K562 (cell line): ENCODE results near the gene KCNA2. TPM values are rescaled to one million over a fixed set of nuclear protein-coding genes. Genes with fewer than 3 reads are reported as not detected.

Experiments used
- ATAC-seq: fragments of 200-7000 bp; cut with Tn5 transposase; 3 replicates; pipeline ENCODE4 v1.9.1; 2020; ENCODE audit warnings: moderate library complexity
- BruUV-seq: library from RNA; stranded (reverse); fragments of 400-500 nt; replicated peaks from 2 replicates; lab custom pipeline; 2021; lab: Mats Ljungman, UMichigan
- CTCF ChIA-PET: fragments of 300-600 bp; formaldehyde crosslinking; extraction: SDS; loops from one replicate; lab custom pipeline; 2021; ENCODE audit warnings: low intra/inter-chr PET ratio; lab: Yijun Ruan, JAX
- POLR2A ChIA-PET: fragments of 300-600, 350-650 bp; sonication (Branson Sonifier 250); formaldehyde crosslinking; extraction: SDS; loops from one replicate; lab custom pipeline; 2021; ENCODE audit warnings: antibody characterized with exemption, inconsistent platforms; lab: Yijun Ruan, JAX
- DNase-seq, 4 experiments: peaks; one replicate each; pipeline versions ENCODE4 v3.0.0 to v3.0.0-alpha.2; 2011 to 2018; ENCODE audit warnings: low spot score in 3 of 4, mixed read lengths in 3 of 4; ENCODE audit errors: extremely low read depth in 1 of 4
- FAIRE-seq: peaks from 2 replicates; lab custom pipeline; 2011; peaks lifted over from hg19 to GRCh38; lab: Jason Lieb, UNC
- H2AFZ ChIP-seq: 2 replicates; pipeline ENCODE4 v1.6.0; 2011; ENCODE audit warnings: low read depth, low read length, control low read depth, inconsistent platforms
- H3K27ac ChIP-seq: fragments of 200-600 bp; 3 replicates; pipeline ENCODE4 v1.8.0; 2011; ENCODE audit warnings: low read depth, mild to moderate bottlenecking, control low read depth, inconsistent platforms, low read length, moderate library complexity, mixed read lengths; ENCODE audit errors: extremely low read depth
- H3K27me3 ChIP-seq, 2 experiments: fragments of 300-600 bp in 1 of 2; 2 replicates in 1 of 2; 3 replicates in 1 of 2; pipeline versions ENCODE4 v1.6.0 to v1.8.0; 2011; ENCODE audit warnings: inconsistent platforms in 2 of 2, low read length in 2 of 2, mild to moderate bottlenecking in 1 of 2, mixed read lengths in 1 of 2, moderate library complexity in 1 of 2; ENCODE audit not compliant: control insufficient read depth in 2 of 2, insufficient read depth in 2 of 2
- H3K36me3 ChIP-seq: fragments of 300-600 bp; 3 replicates; pipeline ENCODE4 v1.8.0; 2011; ENCODE audit warnings: mild to moderate bottlenecking, low read length, inconsistent platforms; ENCODE audit not compliant: control insufficient read depth, insufficient read depth
- H3K4me1 ChIP-seq, 2 experiments: fragments of 200-600 bp in 1 of 2; replicated peaks in 1 of 2; 2 replicates in 1 of 2; 3 replicates in 1 of 2; pipeline versions ENCODE4 v1.5.1 to v1.8.0; 2011; ENCODE audit warnings: inconsistent platforms in 2 of 2, low read length in 2 of 2, mild to moderate bottlenecking in 1 of 2, mixed read lengths in 1 of 2, moderate library complexity in 1 of 2; ENCODE audit not compliant: control insufficient read depth in 2 of 2, insufficient read depth in 2 of 2
- H3K4me2 ChIP-seq: 2 replicates; pipeline ENCODE4 v1.6.1; 2011; ENCODE audit warnings: low read length, control low read depth, inconsistent platforms, mixed read lengths; ENCODE audit not compliant: insufficient read depth
- H3K4me3 ChIP-seq: fragments of 200-600 bp; sonication (generic), shearing (Covaris generic); 2 replicates; pipeline ENCODE4 v1.5.1; 2016; ENCODE audit warnings: control low read depth, inconsistent platforms
- H3K79me2 ChIP-seq: fragments of 200-600 bp; 3 replicates; pipeline ENCODE4 v1.8.0; 2011; ENCODE audit warnings: low read length, inconsistent platforms; ENCODE audit not compliant: control insufficient read depth, insufficient read depth
- H3K9ac ChIP-seq, 2 experiments: 2 replicates each; pipeline versions ENCODE4 v1.6.0 to v1.6.1; 2011; ENCODE audit warnings: low read depth in 2 of 2, low read length in 2 of 2, control low read depth in 1 of 2, inconsistent platforms in 1 of 2, mild to moderate bottlenecking in 1 of 2, mixed read lengths in 1 of 2; ENCODE audit not compliant: insufficient read depth in 1 of 2
- H3K9me1 ChIP-seq: one replicate; pipeline ENCODE4 v1.6.0; 2011; ENCODE audit warnings: inconsistent platforms, mild to moderate bottlenecking, low read length, moderate library complexity; ENCODE audit not compliant: control insufficient read depth, insufficient read depth
- H3K9me3 ChIP-seq: replicated peaks from 2 replicates; pipeline ENCODE4 v1.5.1; 2011; ENCODE audit warnings: low read depth, low read length, inconsistent platforms; ENCODE audit not compliant: control insufficient read depth, insufficient read depth
- H4K20me1 ChIP-seq: replicated peaks from 2 replicates; pipeline ENCODE4 v1.6.1; 2011; ENCODE audit warnings: low read length, inconsistent platforms, mixed read lengths; ENCODE audit not compliant: control insufficient read depth, insufficient read depth
- CEBPG ChIP-seq, 3 experiments: fragments of 200-800 bp in 1 of 3; sonication (Bioruptor generic) in 1 of 3; sonication (generic) in 1 of 3; formaldehyde crosslinking in 1 of 3; IDR thresholded peaks in 2 of 3; conservative IDR thresholded peaks in 1 of 3; 2 replicates each; pipeline versions ENCODE4 v1.6.1 to v1.8.0; 2016 to 2022; ENCODE audit warnings: missing compliant biosample characterization in 2 of 3, missing genetic modification characterization in 2 of 3, mild to moderate bottlenecking in 1 of 3, missing genetic modification reagents in 1 of 3
- ETS2 ChIP-seq: IDR thresholded peaks from 2 replicates; pipeline ENCODE4 v1.6.1; 2016; ENCODE audit warnings: borderline replicate concordance, missing genetic modification characterization, mild to moderate bottlenecking, moderate library complexity, missing compliant biosample characterization; ENCODE audit not compliant: poor library complexity, severe bottlenecking
- KLF1 ChIP-seq: fragments of 450-650 bp; IDR thresholded peaks from 2 replicates; pipeline ENCODE4 v1.6.1; 2016; ENCODE audit warnings: missing genetic modification characterization, missing compliant biosample characterization
- NFIX ChIP-seq: fragments of 250-450 bp; sonication (Bioruptor Pico); IDR thresholded peaks from 2 replicates; pipeline ENCODE4 v1.4.0; 2020; ENCODE audit warnings: low read depth, mild to moderate bottlenecking, moderate library complexity
- OTX1 ChIP-seq: fragments of 450-650 bp; formaldehyde crosslinking; IDR thresholded peaks from 2 replicates; pipeline ENCODE4 v1.4.0; 2022; ENCODE audit warnings: mild to moderate bottlenecking
- POLR2G ChIP-seq: fragments of 200-400 bp; formaldehyde crosslinking; IDR thresholded peaks from 2 replicates; pipeline ENCODE4 v1.6.1; 2017; ENCODE audit warnings: low read depth, mild to moderate bottlenecking, antibody characterized with exemption, low read length, moderate library complexity
- POU5F1 ChIP-seq: fragments of 150-350 bp; IDR thresholded peaks from 2 replicates; pipeline ENCODE4 v1.6.1; 2014; ENCODE audit warnings: borderline replicate concordance, low read length, low read depth, mild to moderate bottlenecking; ENCODE audit not compliant: partially characterized antibody
- SLC30A9 ChIP-seq: fragments of 250-450 bp; sonication (Bioruptor Pico); IDR thresholded peaks from 2 replicates; pipeline ENCODE4 v1.8.0; 2022; ENCODE audit warnings: mild to moderate bottlenecking, moderate library complexity
- STAT5A ChIP-seq: IDR thresholded peaks from 2 replicates; pipeline ENCODE4 v1.6.1; 2012; ENCODE audit warnings: low read length, inconsistent platforms, borderline replicate concordance
- TBP ChIP-seq: optimal IDR thresholded peaks from 2 replicates; pipeline ENCODE3; 2011; ENCODE audit warnings: low read depth, low read length, improper control_type of control experiment
- ZBTB11 ChIP-seq, 3 experiments: fragments of 200-800 bp in 1 of 3; fragments of 250-450 bp in 1 of 3; fragments of 450-650 bp in 1 of 3; sonication (Bioruptor Pico) in 1 of 3; sonication (Bioruptor generic) in 1 of 3; formaldehyde crosslinking in 1 of 3; IDR thresholded peaks; 2 replicates each; pipeline versions ENCODE4 v1.6.1 to v1.8.0; 2016 to 2022; ENCODE audit warnings: mild to moderate bottlenecking in 2 of 3, missing genetic modification characterization in 2 of 3, missing compliant biosample characterization in 1 of 3, moderate library complexity in 1 of 3
- ZBTB5 ChIP-seq: fragments of 450-650 bp; IDR thresholded peaks from 2 replicates; pipeline ENCODE4 v1.6.1; 2017; ENCODE audit warnings: antibody characterized with exemption
- ZKSCAN3 ChIP-seq: fragments of 250-450 bp; sonication (Bioruptor Pico); IDR thresholded peaks from 2 replicates; pipeline ENCODE4 v1.4.0; 2020
- ZNF224 ChIP-seq: sonication (generic); formaldehyde crosslinking; IDR thresholded peaks from 2 replicates; pipeline ENCODE4 v1.8.0; 2022; ENCODE audit warnings: mild to moderate bottlenecking, missing genetic modification reagents
- ZNF324 ChIP-seq: fragments of 250-450 bp; sonication (Bioruptor Pico); IDR thresholded peaks from 2 replicates; pipeline ENCODE4 v1.4.0; 2020; ENCODE audit warnings: mild to moderate bottlenecking
- ZNF699 ChIP-seq: fragments of 250-450 bp; sonication (Bioruptor Pico); IDR thresholded peaks from 2 replicates; pipeline ENCODE4 v1.8.0; 2021; ENCODE audit warnings: mild to moderate bottlenecking, moderate library complexity; ENCODE audit not compliant: insufficient replicate concordance
- WGBS: fragments of 100-300 bp; shearing (Covaris generic); methylation state at CpG from one replicate; pipeline ENCODE4 v1.1.6; 2016; ENCODE audit warnings: low coverage, mixed read lengths; ENCODE audit not compliant: insufficient coverage; ENCODE audit errors: missing lambda C conversion rate; 5-methylcytosine and 5-hydroxymethylcytosine counted together
- in situ Hi-C: fragments of 300-500 bp; cut with MboI; formaldehyde crosslinking; loops from 4 replicates; pipeline ENCODE4 v1.15.0; 2018; ENCODE audit warnings: inconsistent platforms, mixed read lengths
- intact Hi-C: fragments of 100-400 bp; cut with micrococcal nuclease; formaldehyde crosslinking; loops from 2 replicates; pipeline ENCODE4 v1.14.2; 2022
- polyA plus RNA-seq, 8 experiments: library from polyadenylated mRNA; depleted of rRNA in 4 of 8; stranded (reverse) in 5 of 8; unstranded in 3 of 8; fragments of >200 nt; fragmentation: Nextera tagmentation in 2 of 8; fragmentation: Illumina TruSeq in 1 of 8; extraction: Ambion mirVana in 2 of 8; extraction: Trizol in 1 of 8; gene quantifications; 2 replicates each; pipeline versions ENCODE4 v1.2.1 to v1.2.3, GENCODE V29; 2011 to 2014; ENCODE audit warnings: inconsistent platforms in 1 of 8, missing spikeins in 1 of 8
- total RNA-seq, 7 experiments: library from RNA; depleted of rRNA in 6 of 7; stranded (reverse); fragments of >200 nt in 6 of 7; fragmentation: Illumina TruSeq in 2 of 7; extraction: Trizol in 2 of 7; gene quantifications; 2 replicates each; pipeline versions ENCODE4 v1.2.1 to v1.2.3, GENCODE V29; 2011 to 2021; ENCODE audit warnings: low replicate concordance in 1 of 7

KCNA2 gene
- total and polyA plus RNA-seq, 9 of the 15 experiments (the other 6 are each of a cell fraction or from before 2014, with no cell fraction given), result not detected

- H3K79me2 ChIP-seq, result no peaks in the 10 kb centered on the region
- no peak for ATAC-seq
- intact Hi-C loops (no loop called here), in situ Hi-C loops (no loop called here)
- no peak overlapping the region for H3K27ac ChIP-seq
- no peak overlapping the region for H3K4me2 ChIP-seq
- H2AFZ ChIP-seq, result no peak overlapping the region
- FAIRE-seq, result no peak
- ChIA-PET POLR2A (no interaction called here), CTCF (no interaction called here)
- peaks cover 7 to 48% of the 10 kb centered on the region in 2 experiments; a peak in 4 of 5 replicates for H3K27me3 ChIP-seq
- no peaks in the 10 kb centered on the region for H4K20me1 ChIP-seq
- no peaks in the 10 kb centered on the region for H3K9me3 ChIP-seq
- no peaks in the 10 kb centered on the region for H3K9me1 ChIP-seq
- no peak for DNase-seq
- no peaks in the 10 kb centered on the region for H3K4me1 ChIP-seq
- no peaks in the 10 kb centered on the region for H3K36me3 ChIP-seq
- no TSS peak for BruUV-seq
- H3K4me3 ChIP-seq, result no peak overlapping the region
- 0% methylated on average over 4 of the region's 4 CpGs for WGBS
- H3K9ac ChIP-seq, result no peak overlapping the region
- no peak for TF ChIP-seq ZNF699 (CRISPR knock-in tag)
- no peak for TF ChIP-seq ZBTB11 (CRISPR knock-in tag; IDR thresholded peaks at IDR 0.05)
- no peak for TF ChIP-seq CEBPG (CRISPR knock-in tag; IDR thresholded peaks at IDR 0.05)
- TF ChIP-seq CEBPG (tag; conservative IDR thresholded peaks at IDR 0.05 in 1 of 2, IDR thresholded peaks at IDR 0.05 in 1 of 2), result no peak
- no peak for TF ChIP-seq ZKSCAN3 (CRISPR knock-in tag)
- no peak for TF ChIP-seq ZNF324
- no peak for TF ChIP-seq STAT5A
- no peak for TF ChIP-seq POU5F1
- no peak for TF ChIP-seq ZNF224 (CRISPR knock-in tag)
- no peak for TF ChIP-seq POLR2G
- TF ChIP-seq ZBTB5, result no peak
- TF ChIP-seq NFIX, result no peak
- TF ChIP-seq OTX1, result no peak
- no peak for TF ChIP-seq ETS2 (tag)
- TF ChIP-seq SLC30A9, result no peak
- TF ChIP-seq TBP, result no peak
- no peak for TF ChIP-seq KLF1
Observed at GRCh38 chr1:110582378-110582777, 23.8 kb downstream of the KCNA2 start.
